Smooth muscle cell (in vitro differentiated cells): ENCODE results near the gene INO80E. TPM values are rescaled to one million over a fixed set of nuclear protein-coding genes. Genes with fewer than 3 reads are reported as not detected.

ENCODE experiments used
- DNase-seq: peaks from one replicate; lab custom pipeline; 2025; ENCODE audit not compliant: unreplicated experiment; lab: John Stamatoyannopoulos, UW
- H2AFZ ChIP-seq: fragments of 200-600 bp; sonication (generic); 2 replicates; pipeline ENCODE4 v1.6.0; 2016; ENCODE audit warnings: antibody characterized with exemption, low read depth, mild to moderate bottlenecking
- H3F3A ChIP-seq: fragments of 200-600 bp; sonication (generic); 2 replicates; pipeline ENCODE4 v1.6.0; 2017; ENCODE audit warnings: antibody characterized with exemption, low read depth
- H3K27ac ChIP-seq: fragments of 200-600 bp; sonication (generic); 2 replicates; pipeline ENCODE4 v1.5.1; 2016; ENCODE audit warnings: low read depth, mild to moderate bottlenecking
- H3K27me3 ChIP-seq: fragments of 200-600 bp; sonication (generic); 2 replicates; pipeline ENCODE4 v1.6.1; 2016; ENCODE audit warnings: low read depth, mild to moderate bottlenecking
- H3K36me3 ChIP-seq: fragments of 200-600 bp; sonication (generic); 2 replicates; pipeline ENCODE4 v1.5.1; 2016; ENCODE audit warnings: low read depth
- H3K4me1 ChIP-seq: fragments of 200-600 bp; sonication (generic); 2 replicates; pipeline ENCODE4 v1.5.1; 2016; ENCODE audit warnings: low read depth
- H3K4me2 ChIP-seq: fragments of 200-600 bp; sonication (generic); 2 replicates; pipeline ENCODE4 v1.6.0; 2016; ENCODE audit warnings: mild to moderate bottlenecking
- H3K4me3 ChIP-seq: fragments of 200-600 bp; sonication (generic); 2 replicates; pipeline ENCODE4 v1.5.1; 2016; ENCODE audit warnings: mild to moderate bottlenecking
- H3K79me2 ChIP-seq: fragments of 200-600 bp; sonication (generic); 2 replicates; pipeline ENCODE4 v1.6.0; 2016; ENCODE audit warnings: low read depth, mild to moderate bottlenecking
- H3K9ac ChIP-seq: fragments of 200-600 bp; sonication (generic); 2 replicates; pipeline ENCODE4 v1.6.0; 2016; ENCODE audit warnings: low read depth
- H3K9me3 ChIP-seq: fragments of 200-600 bp; sonication (generic); replicated peaks from 2 replicates; pipeline ENCODE4 v1.5.1; 2016; ENCODE audit warnings: low read depth
- H4K20me1 ChIP-seq: fragments of 200-600 bp; sonication (generic); 2 replicates; pipeline ENCODE4 v1.6.0; 2016; ENCODE audit warnings: low read depth
- CTCF ChIP-seq: fragments of 200-600 bp; sonication (generic); IDR thresholded peaks from 2 replicates; pipeline ENCODE4 v1.5.1; 2017; ENCODE audit warnings: borderline replicate concordance, mild to moderate bottlenecking, antibody characterized with exemption; ENCODE audit not compliant: insufficient read depth, poor library complexity, severe bottlenecking
- WGBS: methylation state at CpG from one replicate; pipeline ENCODE4 v1.1.7; 2016; ENCODE audit warnings: low lambda C conversion rate; 5-methylcytosine and 5-hydroxymethylcytosine counted together
- polyA plus RNA-seq: library from polyadenylated mRNA; unstranded; fragments of >200 nt; fragmentation: Nextera tagmentation; extraction: Ambion mirVana; gene quantifications from 2 replicates; pipeline ENCODE4 v1.2.1, GENCODE V29; 2016
- total RNA-seq: library from RNA; depleted of rRNA; stranded (reverse); fragments of >200 nt; gene quantifications from 2 replicates; pipeline ENCODE4 v1.2.3, GENCODE V29; 2014

INO80E gene
- total and polyA plus RNA-seq, 2 experiments from 2014 or later: 17.7 to 181 TPM

- Histone ChIP-seq H3F3A (no peaks in the 10 kb centered on the region), H3K36me3 (no peaks in the 10 kb centered on the region), H3K27ac (no peak overlapping the region), H3K9ac (no peak overlapping the region), H3K9me3 (no peaks in the 10 kb centered on the region), H3K4me1 (no peaks in the 10 kb centered on the region), H3K4me3 (no peak overlapping the region), H3K79me2 (no peaks in the 10 kb centered on the region), H3K27me3 (no peaks in the 10 kb centered on the region), H4K20me1 (no peaks in the 10 kb centered on the region), H3K4me2 (no peak overlapping the region), H2AFZ (no peak overlapping the region)
- TF ChIP-seq CTCF: no peak
- no peak for DNase-seq
- WGBS: 97% methylated on average over 17 of the region's 17 CpGs
Measured at GRCh38 chr16:30003670-30004423, 7.8 kb downstream of the INO80E start.

- no peak overlapping the region for H3K27ac ChIP-seq
- 96% methylated on average over 19 of the region's 19 CpGs for WGBS
- no peak overlapping the region for H2AFZ ChIP-seq
- H3F3A ChIP-seq: no peaks in the 10 kb centered on the region
- H3K9ac ChIP-seq: no peak overlapping the region
- no peaks in the 10 kb centered on the region for H3K79me2 ChIP-seq
- no peaks in the 10 kb centered on the region for H3K9me3 ChIP-seq
- no peaks in the 10 kb centered on the region for H3K4me1 ChIP-seq
- H4K20me1 ChIP-seq: no peaks in the 10 kb centered on the region
- no peak for TF ChIP-seq CTCF
- no peak for DNase-seq
- no peaks in the 10 kb centered on the region for H3K36me3 ChIP-seq
- no peak overlapping the region for H3K4me3 ChIP-seq
- peaks cover 2% of the 10 kb centered on the region for H3K27me3 ChIP-seq
- no peak overlapping the region for H3K4me2 ChIP-seq
Measured at GRCh38 chr16:30004424-30004776, 8.4 kb downstream of the INO80E start.

GRCh38 chr16:30004811-30005242 lies 8.8 kb downstream of the INO80E start:
- WGBS: 90% methylated on average over 9 of the region's 11 CpGs
- no peak overlapping the region for H3K4me3 ChIP-seq
- no peak overlapping the region for H2AFZ ChIP-seq
- H3K9ac ChIP-seq: no peak overlapping the region
- no peaks in the 10 kb centered on the region for H3K79me2 ChIP-seq
- no peak for DNase-seq
- no peaks in the 10 kb centered on the region for H4K20me1 ChIP-seq
- no peaks in the 10 kb centered on the region for H3K4me1 ChIP-seq
- peaks cover 6% of the 10 kb centered on the region for H3K27me3 ChIP-seq
- H3K9me3 ChIP-seq: no peaks in the 10 kb centered on the region
- no peaks in the 10 kb centered on the region for H3F3A ChIP-seq
- no peaks in the 10 kb centered on the region for H3K36me3 ChIP-seq
- no peak overlapping the region for H3K27ac ChIP-seq
- TF ChIP-seq CTCF: no peak
- H3K4me2 ChIP-seq: no peak overlapping the region
